Right ventricle myocardium superior (tissue), 1 donor: Measurements from ENCODE around the gene ATL2. TPM values are rescaled to one million over a fixed set of nuclear protein-coding genes. Genes with fewer than 3 reads are reported as not detected.
"Not testable (repeated sequence)": the region's sequence is repeated elsewhere in the genome, so short reads cannot be mapped to it uniquely, and the experiment has no call there.

Source experiments
- ATAC-seq: fragments of 200-7000 bp; cut with Tn5 transposase; one replicate; pipeline ENCODE4 v1.9.1; 2020; ENCODE audit warnings: mild to moderate bottlenecking; ENCODE audit not compliant: poor library complexity
- DNase-seq: peaks from one replicate; pipeline ENCODE4 v3.0.0-alpha.2; 2020
- intact Hi-C: fragments of 100-400 bp; cut with DNase I; formaldehyde crosslinking; loops from one replicate; pipeline ENCODE4 v1.11.2; 2022
- total RNA-seq: library from RNA; stranded (reverse); fragmentation: NEBNext Ultra II Directional; extraction: Animal tissue kit (Norgen Biotek cat#: 25700); gene quantifications from one replicate; pipeline ENCODE4 v1.2.1, GENCODE V29; 2021
- donor health status: DM: no; HTN: yes; CAD: no; lungs with severe emphysema.

ATL2 gene
- total RNA-seq, 1 donor from 2014 or later = 30.9 TPM

- DNase-seq (no peak), ATAC-seq (peak; percentile 38)
- intact Hi-C loops = no loop called here
These were observed 24.7 kb downstream of the ATL2 start for GRCh38 chr2:38352336-38352735.

GRCh38 chr2:38345323-38346038 is 31.6 kb downstream of the ATL2 start:
- DNase-seq = no peak
- intact Hi-C loops = no loop called here
- ATAC-seq = no peak

- ATAC-seq (no peak), DNase-seq (no peak)
- intact Hi-C loops = no loop called here
These were observed 32.3 kb downstream of the ATL2 start for GRCh38 chr2:38344813-38345212.

GRCh38 chr2:38343212-38343611 is 33.9 kb downstream of the ATL2 start:
- ATAC-seq (no peak), DNase-seq (no peak)
- intact Hi-C loops = no loop called here

- intact Hi-C loops = no loop called here
- ATAC-seq = no peak
- DNase-seq = no peak
These were observed 40.5 kb downstream of the ATL2 start for GRCh38 chr2:38336621-38337020.

- no peak for DNase-seq
- ATAC-seq = no peak
- intact Hi-C loops = no loop called here
These were observed 46.3 kb downstream of the ATL2 start for GRCh38 chr2:38330754-38331153.

GRCh38 chr2:38327580-38327979 is 49.5 kb downstream of the ATL2 start:
- intact Hi-C loops = no loop called here
- ATAC-seq = no peak
- DNase-seq = no peak

- no peak for DNase-seq
- intact Hi-C loops = no loop called here
- ATAC-seq = no peak
These were observed 53.5 kb downstream of the ATL2 start for GRCh38 chr2:38323623-38324022.

GRCh38 chr2:38322224-38322914 is 54.7 kb downstream of the ATL2 start:
- DNase-seq (no peak), ATAC-seq (no peak)
- intact Hi-C loops = no loop called here

- not testable (repeated sequence) for ATAC-seq
These were observed 57.8 kb downstream of the ATL2 start for GRCh38 chr2:38319240-38319639.

GRCh38 chr2:38317725-38318124 is 59.3 kb downstream of the ATL2 start:
- ATAC-seq (no peak), DNase-seq (no peak)
- intact Hi-C loops = loop anchor here (5.0 kb wide), 1 partner anchor 145 kb away; no protein-coding TSS in a partner anchor

More at GRCh38 chr2:38319240-38319639, 57.8 kb downstream of the ATL2 start:
- DNase-seq = not testable (repeated sequence)
- intact Hi-C loops = loop anchor here (5.0 kb wide), 1 partner anchor 143 kb away; no protein-coding TSS in a partner anchor

- intact Hi-C loops = loop anchor here (5.0 kb wide), 1 partner anchor 146 kb away; no protein-coding TSS in a partner anchor
- peak; percentile 81 for ATAC-seq
- no peak for DNase-seq
These were observed 61.3 kb downstream of the ATL2 start for GRCh38 chr2:38315707-38316333.

- intact Hi-C loops = no loop called here
- ATAC-seq = no peak
- no peak for DNase-seq
These were observed 68.3 kb downstream of the ATL2 start for GRCh38 chr2:38308821-38309220.

- intact Hi-C loops = no loop called here
- ATAC-seq (peak; percentile 29), DNase-seq (no peak)
These were observed 74.9 kb downstream of the ATL2 start for GRCh38 chr2:38301969-38302702.

- DNase-seq (no peak), ATAC-seq (peak; percentile 52)
- intact Hi-C loops = no loop called here
These were observed 75.6 kb downstream of the ATL2 start for GRCh38 chr2:38301340-38301968.

- no peak for ATAC-seq
- intact Hi-C loops = no loop called here
- no peak for DNase-seq
These were observed 78.5 kb downstream of the ATL2 start for GRCh38 chr2:38298539-38298938.

GRCh38 chr2:38296197-38296780 is 80.8 kb downstream of the ATL2 start:
- intact Hi-C loops = no loop called here
- no peak for DNase-seq
- no peak for ATAC-seq

- intact Hi-C loops = no loop called here
- ATAC-seq = no peak
These were observed 82.5 kb downstream of the ATL2 start for GRCh38 chr2:38294597-38294996.

More at GRCh38 chr2:38294597-38294996, 82.5 kb downstream of the ATL2 start:
- no peak for DNase-seq
